Measurements from ENCODE around the gene UBR4. TPM values are rescaled to one million over a fixed set of nuclear protein-coding genes. Genes with fewer than 3 reads are reported as not detected.

The UBR4 gene
- polyA plus RNA-seq, 1 donor (not counting 4 experiments of a cell fraction or from before 2014, with no cell fraction given): 39.0 TPM

GRCh38 chr1:19203440-19203839 is 6.6 kb downstream of the UBR4 start:
- peaks cover 11% of the 10 kb centered on the region for H4K20me1 ChIP-seq (ENCODE audit: control insufficient read depth, extremely low read depth, insufficient read depth, low read length)
- no peaks in the 10 kb centered on the region for H3K27me3 ChIP-seq (ENCODE audit: control insufficient read depth, extremely low read depth, insufficient read depth, low read length)
- peaks cover 82% of the 10 kb centered on the region for H3K79me2 ChIP-seq (ENCODE audit: control insufficient read depth, insufficient read depth, low read length)
- H3K4me3 ChIP-seq (ENCODE audit: control insufficient read depth in 2 of 3, extremely low read depth in 1 of 3, insufficient read depth in 2 of 3, low read depth in 1 of 3, low read length in 3 of 3): no peak overlapping the region
- dilution Hi-C loops (cut with MboI; ENCODE audit: extremely low pct_ligation_motif_present, low sequenced_read_pairs): no loop called here
- TF ChIP-seq EZH2 (IDR thresholded peaks at IDR 0.05; ENCODE audit: low read length): no peak
- TF ChIP-seq, protein P1, sequence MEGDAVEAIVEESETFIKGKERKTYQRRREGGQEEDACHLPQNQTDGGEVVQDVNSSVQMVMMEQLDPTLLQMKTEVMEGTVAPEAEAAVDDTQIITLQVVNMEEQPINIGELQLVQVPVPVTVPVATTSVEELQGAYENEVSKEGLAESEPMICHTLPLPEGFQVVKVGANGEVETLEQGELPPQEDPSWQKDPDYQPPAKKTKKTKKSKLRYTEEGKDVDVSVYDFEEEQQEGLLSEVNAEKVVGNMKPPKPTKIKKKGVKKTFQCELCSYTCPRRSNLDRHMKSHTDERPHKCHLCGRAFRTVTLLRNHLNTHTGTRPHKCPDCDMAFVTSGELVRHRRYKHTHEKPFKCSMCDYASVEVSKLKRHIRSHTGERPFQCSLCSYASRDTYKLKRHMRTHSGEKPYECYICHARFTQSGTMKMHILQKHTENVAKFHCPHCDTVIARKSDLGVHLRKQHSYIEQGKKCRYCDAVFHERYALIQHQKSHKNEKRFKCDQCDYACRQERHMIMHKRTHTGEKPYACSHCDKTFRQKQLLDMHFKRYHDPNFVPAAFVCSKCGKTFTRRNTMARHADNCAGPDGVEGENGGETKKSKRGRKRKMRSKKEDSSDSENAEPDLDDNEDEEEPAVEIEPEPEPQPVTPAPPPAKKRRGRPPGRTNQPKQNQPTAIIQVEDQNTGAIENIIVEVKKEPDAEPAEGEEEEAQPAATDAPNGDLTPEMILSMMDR (optimal IDR thresholded peaks at IDR 0.05 in 1 of 3, IDR thresholded peaks at IDR 0.05 in 1 of 3, conservative IDR thresholded peaks at IDR 0.05 in 1 of 3; ENCODE audit: extremely low read depth in 1 of 3, insufficient read depth in 2 of 3, low read length in 3 of 3): no peak
- H3K4me2 ChIP-seq (ENCODE audit: control insufficient read depth, extremely low read depth, insufficient read depth, low read depth, low read length): no peak overlapping the region
- peaks cover 13 to 14% of the 10 kb centered on the region in 2 experiments for H3K36me3 ChIP-seq (ENCODE audit: control insufficient read depth in 2 of 2, extremely low read depth in 1 of 2, insufficient read depth in 2 of 2, low read length in 2 of 2)
- peak; percentile 75 for FAIRE-seq
- no peak overlapping the region for H2AFZ ChIP-seq (ENCODE audit: control insufficient read depth, low read length)
- peaks cover 23% of the 10 kb centered on the region for H3K4me1 ChIP-seq (ENCODE audit: control insufficient read depth, extremely low read depth, insufficient read depth, low read length)
- H3K9me1 ChIP-seq (ENCODE audit: control insufficient read depth, extremely low read depth, insufficient read depth, low read length): no peaks in the 10 kb centered on the region
- H3K27ac ChIP-seq (ENCODE audit: control insufficient read depth, insufficient read depth, low read length): no peak overlapping the region
- peak; percentile 26 for DNase-seq (ENCODE audit: low read depth, low spot score)
- no peaks in the 10 kb centered on the region for H3K9me3 ChIP-seq (ENCODE audit: control insufficient read depth, low read depth, low read length)
- H3K9ac ChIP-seq (ENCODE audit: control insufficient read depth, extremely low read depth, insufficient read depth, low read length): no peak overlapping the region

DNA sequence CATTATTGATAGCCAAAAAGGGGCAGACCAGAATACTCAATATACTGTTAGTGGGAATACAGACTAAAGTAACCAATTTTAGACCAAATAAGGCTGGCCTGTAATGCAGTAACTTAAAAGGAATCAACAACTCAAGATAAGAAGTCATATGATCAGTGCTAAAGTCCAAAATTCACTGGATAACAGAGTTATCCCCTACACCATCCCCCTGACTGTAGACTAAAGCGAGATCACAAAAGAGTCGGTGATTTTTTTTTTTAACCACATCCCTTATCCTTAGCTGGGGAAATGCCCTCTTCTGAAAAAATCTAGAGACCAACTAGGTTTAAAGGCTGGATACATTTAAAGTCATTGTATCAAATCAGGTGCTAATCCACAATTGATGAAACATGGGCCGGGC is 7.7 kb downstream of the UBR4 start:
- FAIRE-seq (no peak), DNase-seq (ENCODE audit: low read depth, low spot score) (no peak)
- peaks cover 19 to 24% of the 10 kb centered on the region in 2 experiments for H3K36me3 ChIP-seq (ENCODE audit: control insufficient read depth in 2 of 2, extremely low read depth in 1 of 2, insufficient read depth in 2 of 2, low read length in 2 of 2)
- no peak overlapping the region for H3K4me2 ChIP-seq (ENCODE audit: control insufficient read depth, extremely low read depth, insufficient read depth, low read depth, low read length)
- H3K79me2 ChIP-seq (ENCODE audit: control insufficient read depth, insufficient read depth, low read length): peaks cover 72% of the 10 kb centered on the region
- peaks cover 18% of the 10 kb centered on the region for H3K4me1 ChIP-seq (ENCODE audit: control insufficient read depth, extremely low read depth, insufficient read depth, low read length)
- no peak overlapping the region for H3K27ac ChIP-seq (ENCODE audit: control insufficient read depth, insufficient read depth, low read length)
- no peaks in the 10 kb centered on the region for H3K9me3 ChIP-seq (ENCODE audit: control insufficient read depth, low read depth, low read length)
- no peaks in the 10 kb centered on the region for H3K9me1 ChIP-seq (ENCODE audit: control insufficient read depth, extremely low read depth, insufficient read depth, low read length)
- H3K4me3 ChIP-seq (ENCODE audit: control insufficient read depth in 2 of 3, extremely low read depth in 1 of 3, insufficient read depth in 2 of 3, low read depth in 1 of 3, low read length in 3 of 3): no peak overlapping the region
- H3K9ac ChIP-seq (ENCODE audit: control insufficient read depth, extremely low read depth, insufficient read depth, low read length): no peak overlapping the region
- H4K20me1 ChIP-seq (ENCODE audit: control insufficient read depth, extremely low read depth, insufficient read depth, low read length): peaks cover 11% of the 10 kb centered on the region
- no peak overlapping the region for H2AFZ ChIP-seq (ENCODE audit: control insufficient read depth, low read length)
- TF ChIP-seq, protein P1 (optimal IDR thresholded peaks at IDR 0.05 in 1 of 3, IDR thresholded peaks at IDR 0.05 in 1 of 3, conservative IDR thresholded peaks at IDR 0.05 in 1 of 3; ENCODE audit: extremely low read depth in 1 of 3, insufficient read depth in 2 of 3, low read length in 3 of 3): no peak
- no peak for TF ChIP-seq EZH2 (IDR thresholded peaks at IDR 0.05; ENCODE audit: low read length)
- no peaks in the 10 kb centered on the region for H3K27me3 ChIP-seq (ENCODE audit: control insufficient read depth, extremely low read depth, insufficient read depth, low read length)
- dilution Hi-C loops (cut with MboI; ENCODE audit: extremely low pct_ligation_motif_present, low sequenced_read_pairs): no loop called here

Measured in keratinocyte (primary cell).